GM12865 (cell line): ENCODE measurements around the gene TCF4.

Experiments
- DNase-seq: peaks from one replicate; pipeline ENCODE4 v3.0.0; 2010; ENCODE audit warnings: low read depth
- H3K4me3 ChIP-seq: 2 replicates; pipeline ENCODE4 v1.5.1; 2011; ENCODE audit warnings: mild to moderate bottlenecking, low read depth, low read length, control low read depth
- CTCF ChIP-seq: IDR thresholded peaks from 2 replicates; pipeline ENCODE4 v1.5.1; 2011; ENCODE audit warnings: low read length, control low read depth, low read depth, inconsistent platforms; ENCODE audit not compliant: insufficient read depth; ENCODE audit errors: missing control alignments

The TCF4 gene

GRCh38 chr18:55547705-55548056, 40.3 kb downstream of the TCF4 start:
- DNase-seq = no peak
- no peak for TF ChIP-seq CTCF
- H3K4me3 ChIP-seq = no peak overlapping the region

GRCh38 chr18:55546851-55547704, 40.9 kb downstream of the TCF4 start:
- DNase-seq = no peak
- H3K4me3 ChIP-seq = no peak overlapping the region; the same call in 1 of the 2 replicates
- no peak for TF ChIP-seq CTCF

- no peak overlapping the region for H3K4me3 ChIP-seq
- TF ChIP-seq CTCF = no peak
- no peak for DNase-seq
Observed at GRCh38 chr18:55544014-55544413, 44.0 kb downstream of the TCF4 start.

- no peak overlapping the region for H3K4me3 ChIP-seq
- no peak for TF ChIP-seq CTCF
- DNase-seq = no peak
Observed at GRCh38 chr18:55543130-55543704, 44.8 kb downstream of the TCF4 start.

- DNase-seq = no peak
- H3K4me3 ChIP-seq = no peak overlapping the region
- no peak for TF ChIP-seq CTCF
Observed at GRCh38 chr18:55541571-55541970, 46.4 kb downstream of the TCF4 start.

GRCh38 chr18:55539240-55539639, 48.8 kb downstream of the TCF4 start:
- H3K4me3 ChIP-seq = no peak overlapping the region
- no peak for DNase-seq
- TF ChIP-seq CTCF = no peak
